Smooth muscle cell (in vitro differentiated cells): ENCODE data around the gene ELFN2. TPM values are rescaled to one million over a fixed set of nuclear protein-coding genes. Genes with fewer than 3 reads are reported as not detected.

Experiments
- DNase-seq: peaks from one replicate; lab custom pipeline; 2025; ENCODE audit not compliant: unreplicated experiment; lab: John Stamatoyannopoulos, UW
- H2AFZ ChIP-seq: fragments of 200-600 bp; sonication (generic); 2 replicates; pipeline ENCODE4 v1.6.0; 2016; ENCODE audit warnings: antibody characterized with exemption, low read depth, mild to moderate bottlenecking
- H3F3A ChIP-seq: fragments of 200-600 bp; sonication (generic); 2 replicates; pipeline ENCODE4 v1.6.0; 2017; ENCODE audit warnings: antibody characterized with exemption, low read depth
- H3K27ac ChIP-seq: fragments of 200-600 bp; sonication (generic); 2 replicates; pipeline ENCODE4 v1.5.1; 2016; ENCODE audit warnings: low read depth, mild to moderate bottlenecking
- H3K27me3 ChIP-seq: fragments of 200-600 bp; sonication (generic); 2 replicates; pipeline ENCODE4 v1.6.1; 2016; ENCODE audit warnings: low read depth, mild to moderate bottlenecking
- H3K36me3 ChIP-seq: fragments of 200-600 bp; sonication (generic); 2 replicates; pipeline ENCODE4 v1.5.1; 2016; ENCODE audit warnings: low read depth
- H3K4me1 ChIP-seq: fragments of 200-600 bp; sonication (generic); 2 replicates; pipeline ENCODE4 v1.5.1; 2016; ENCODE audit warnings: low read depth
- H3K4me2 ChIP-seq: fragments of 200-600 bp; sonication (generic); 2 replicates; pipeline ENCODE4 v1.6.0; 2016; ENCODE audit warnings: mild to moderate bottlenecking
- H3K4me3 ChIP-seq: fragments of 200-600 bp; sonication (generic); 2 replicates; pipeline ENCODE4 v1.5.1; 2016; ENCODE audit warnings: mild to moderate bottlenecking
- H3K79me2 ChIP-seq: fragments of 200-600 bp; sonication (generic); 2 replicates; pipeline ENCODE4 v1.6.0; 2016; ENCODE audit warnings: low read depth, mild to moderate bottlenecking
- H3K9ac ChIP-seq: fragments of 200-600 bp; sonication (generic); 2 replicates; pipeline ENCODE4 v1.6.0; 2016; ENCODE audit warnings: low read depth
- H3K9me3 ChIP-seq: fragments of 200-600 bp; sonication (generic); replicated peaks from 2 replicates; pipeline ENCODE4 v1.5.1; 2016; ENCODE audit warnings: low read depth
- H4K20me1 ChIP-seq: fragments of 200-600 bp; sonication (generic); 2 replicates; pipeline ENCODE4 v1.6.0; 2016; ENCODE audit warnings: low read depth
- WGBS: methylation state at CpG from one replicate; pipeline ENCODE4 v1.1.7; 2016; ENCODE audit warnings: low lambda C conversion rate; 5-methylcytosine and 5-hydroxymethylcytosine counted together
- polyA plus RNA-seq: library from polyadenylated mRNA; unstranded; fragments of >200 nt; fragmentation: Nextera tagmentation; extraction: Ambion mirVana; gene quantifications from 2 replicates; pipeline ENCODE4 v1.2.1, GENCODE V29; 2016
- total RNA-seq: library from RNA; depleted of rRNA; stranded (reverse); fragments of >200 nt; gene quantifications from 2 replicates; pipeline ENCODE4 v1.2.3, GENCODE V29; 2014
- TF ChIP-seq, protein P1 (sequence below): fragments of 200-600 bp; sonication (generic); IDR thresholded peaks from 2 replicates; pipeline ENCODE4 v1.5.1; 2017; ENCODE audit warnings: borderline replicate concordance, mild to moderate bottlenecking, antibody characterized with exemption; ENCODE audit not compliant: insufficient read depth, poor library complexity, severe bottlenecking

Gene ELFN2
- total and polyA plus RNA-seq, 2 experiments from 2014 or later = 0.63 to 1.3 TPM

DNA sequence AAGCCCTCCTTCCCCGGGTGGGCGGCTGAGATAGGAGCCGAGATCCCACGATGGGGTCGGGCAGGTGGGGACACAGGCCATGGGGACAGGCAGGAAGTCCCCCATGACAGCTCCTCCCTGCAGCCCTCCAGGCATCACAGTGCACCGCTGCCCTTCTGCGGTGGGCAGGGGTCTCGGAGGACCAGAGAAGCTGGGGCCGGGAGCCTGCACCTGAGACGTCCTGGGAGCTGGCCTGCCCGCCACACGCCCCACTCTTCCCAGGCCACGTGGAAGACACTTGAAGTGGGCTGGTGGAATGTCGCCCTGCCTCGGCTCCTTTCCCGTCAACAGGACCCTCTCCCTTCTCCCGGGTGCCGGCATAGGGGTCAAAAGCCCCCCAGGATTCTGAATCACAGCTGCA lies 55.4 kb downstream of the ELFN2 start:
- Histone ChIP-seq H3K9me3 (no peaks in the 10 kb centered on the region), H3K79me2 (no peaks in the 10 kb centered on the region), H3K4me2 (no peak overlapping the region), H3K4me1 (no peaks in the 10 kb centered on the region), H3K9ac (no peak overlapping the region), H3F3A (no peaks in the 10 kb centered on the region), H4K20me1 (no peaks in the 10 kb centered on the region), H3K27ac (no peak overlapping the region), H3K4me3 (no peak overlapping the region), H2AFZ (no peak overlapping the region), H3K27me3 (peaks cover 5% of the 10 kb centered on the region), H3K36me3 (no peaks in the 10 kb centered on the region)
- DNase-seq = no peak
- TF ChIP-seq, protein P1, sequence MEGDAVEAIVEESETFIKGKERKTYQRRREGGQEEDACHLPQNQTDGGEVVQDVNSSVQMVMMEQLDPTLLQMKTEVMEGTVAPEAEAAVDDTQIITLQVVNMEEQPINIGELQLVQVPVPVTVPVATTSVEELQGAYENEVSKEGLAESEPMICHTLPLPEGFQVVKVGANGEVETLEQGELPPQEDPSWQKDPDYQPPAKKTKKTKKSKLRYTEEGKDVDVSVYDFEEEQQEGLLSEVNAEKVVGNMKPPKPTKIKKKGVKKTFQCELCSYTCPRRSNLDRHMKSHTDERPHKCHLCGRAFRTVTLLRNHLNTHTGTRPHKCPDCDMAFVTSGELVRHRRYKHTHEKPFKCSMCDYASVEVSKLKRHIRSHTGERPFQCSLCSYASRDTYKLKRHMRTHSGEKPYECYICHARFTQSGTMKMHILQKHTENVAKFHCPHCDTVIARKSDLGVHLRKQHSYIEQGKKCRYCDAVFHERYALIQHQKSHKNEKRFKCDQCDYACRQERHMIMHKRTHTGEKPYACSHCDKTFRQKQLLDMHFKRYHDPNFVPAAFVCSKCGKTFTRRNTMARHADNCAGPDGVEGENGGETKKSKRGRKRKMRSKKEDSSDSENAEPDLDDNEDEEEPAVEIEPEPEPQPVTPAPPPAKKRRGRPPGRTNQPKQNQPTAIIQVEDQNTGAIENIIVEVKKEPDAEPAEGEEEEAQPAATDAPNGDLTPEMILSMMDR = no peak
- 93% methylated on average over 18 of the region's 18 CpGs for WGBS

DNA sequence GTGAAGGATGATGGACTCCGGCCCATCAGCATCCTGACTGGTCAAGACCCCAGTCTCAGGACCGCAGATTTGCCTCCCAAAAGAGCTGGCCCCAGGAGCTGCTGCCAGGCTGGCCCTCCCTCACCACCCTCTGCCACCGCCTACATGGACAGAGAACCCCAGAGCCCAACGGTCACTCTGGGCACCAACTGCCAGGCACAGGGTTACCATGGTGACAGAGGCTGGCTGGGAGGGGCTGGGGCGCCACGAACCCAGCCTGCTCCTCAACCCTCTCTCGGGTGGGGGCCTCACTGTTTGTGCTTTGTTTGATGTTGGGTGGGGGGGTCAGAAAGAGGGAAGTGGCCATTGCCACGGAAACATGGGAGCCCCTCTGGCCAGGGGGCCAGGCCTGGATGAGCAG lies 55.8 kb downstream of the ELFN2 start:
- peaks cover under 1% of the 10 kb centered on the region for H3K27me3 ChIP-seq
- no peaks in the 10 kb centered on the region for H3F3A ChIP-seq
- no peak for DNase-seq
- H2AFZ ChIP-seq = no peak overlapping the region
- no peaks in the 10 kb centered on the region for H4K20me1 ChIP-seq
- no peak overlapping the region for H3K9ac ChIP-seq
- no peaks in the 10 kb centered on the region for H3K4me1 ChIP-seq
- H3K9me3 ChIP-seq = no peaks in the 10 kb centered on the region
- no peak overlapping the region for H3K4me3 ChIP-seq
- 88% methylated on average over 8 of the region's 8 CpGs for WGBS
- no peak overlapping the region for H3K27ac ChIP-seq
- TF ChIP-seq, protein P1 = no peak
- no peaks in the 10 kb centered on the region for H3K36me3 ChIP-seq
- H3K4me2 ChIP-seq = no peak overlapping the region
- H3K79me2 ChIP-seq = no peaks in the 10 kb centered on the region

DNA sequence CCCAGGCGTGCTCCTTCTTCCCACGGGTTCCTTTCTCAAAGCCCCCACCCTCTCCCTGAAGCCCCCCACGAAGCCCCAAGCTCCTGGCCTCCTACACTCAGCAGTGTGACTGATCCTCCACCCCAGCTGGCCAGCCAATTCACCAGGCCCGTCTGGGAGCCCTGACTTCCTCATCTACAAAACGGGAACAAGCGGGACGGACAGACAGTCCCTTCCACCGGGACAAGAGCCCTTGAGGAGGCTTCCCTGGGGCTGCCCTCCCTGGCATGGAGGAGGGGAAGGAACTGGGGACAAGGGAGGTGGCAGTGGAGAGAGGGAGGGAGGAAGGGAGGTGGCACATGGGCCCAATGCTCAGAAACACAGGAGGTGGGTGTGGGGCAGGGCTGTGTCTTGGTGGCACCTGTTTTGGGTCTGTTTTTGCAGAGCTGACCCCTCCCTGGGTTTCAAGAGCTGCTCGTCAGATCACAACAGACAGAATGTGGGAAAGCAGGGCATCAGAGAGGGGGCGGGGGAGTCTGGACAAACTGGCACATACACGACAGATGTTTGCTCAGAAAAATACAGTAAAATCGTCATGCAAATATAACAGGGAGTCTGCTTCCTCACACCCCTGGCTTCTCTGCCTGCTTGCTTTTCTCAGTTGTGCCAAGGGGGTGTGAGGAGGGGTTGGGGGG lies 56.8 kb downstream of the ELFN2 start:
- 73% methylated on average over 12 of the region's 12 CpGs for WGBS

GRCh38 chr22:37369483-37369882 lies 57.8 kb downstream of the ELFN2 start:
- Histone ChIP-seq H3K36me3 (no peaks in the 10 kb centered on the region), H3F3A (no peaks in the 10 kb centered on the region), H3K27ac (no peak overlapping the region), H3K4me2 (no peak overlapping the region), H4K20me1 (no peaks in the 10 kb centered on the region), H3K27me3 (no peaks in the 10 kb centered on the region), H3K9ac (no peak overlapping the region), H3K4me3 (no peak overlapping the region), H3K4me1 (no peaks in the 10 kb centered on the region), H3K9me3 (no peaks in the 10 kb centered on the region), H3K79me2 (no peaks in the 10 kb centered on the region), H2AFZ (no peak overlapping the region)
- WGBS = 89% methylated on average over 10 of the region's 10 CpGs
- TF ChIP-seq, protein P1 = no peak
- DNase-seq = no peak

More for the DNA sequence above, 56.8 kb downstream of the ELFN2 start:
- no peaks in the 10 kb centered on the region for H3K4me1 ChIP-seq
- no peak overlapping the region for H3K4me2 ChIP-seq
- H3K4me3 ChIP-seq = no peak overlapping the region
- H3K79me2 ChIP-seq = no peaks in the 10 kb centered on the region
- no peak overlapping the region for H2AFZ ChIP-seq
- no peaks in the 10 kb centered on the region for H3K27me3 ChIP-seq
- H3F3A ChIP-seq = no peaks in the 10 kb centered on the region
- H3K9me3 ChIP-seq = no peaks in the 10 kb centered on the region
- TF ChIP-seq, protein P1 = no peak
- no peak overlapping the region for H3K9ac ChIP-seq
- no peak overlapping the region for H3K27ac ChIP-seq
- DNase-seq = no peak
- no peaks in the 10 kb centered on the region for H4K20me1 ChIP-seq
- no peaks in the 10 kb centered on the region for H3K36me3 ChIP-seq
